Epithelial cell of proximal tubule (primary cell): ENCODE data around the gene ANK3. TPM values are rescaled to one million over a fixed set of nuclear protein-coding genes. Genes with fewer than 3 reads are reported as not detected.

Source experiments
- DNase-seq: peaks from one replicate; pipeline ENCODE4 v3.0.0-alpha.2; 2011; ENCODE audit warnings: low read depth
- H3K4me3 ChIP-seq: 2 replicates; pipeline ENCODE4 v1.5.1; 2011; ENCODE audit warnings: low read depth, mild to moderate bottlenecking, low read length
- CTCF ChIP-seq: conservative IDR thresholded peaks from 2 replicates; pipeline ENCODE4 v1.5.1; 2012; ENCODE audit warnings: low read depth, mild to moderate bottlenecking, low read length
- total RNA-seq: library from RNA; depleted of rRNA; stranded (reverse); fragments of >200 nt; gene quantifications from 2 replicates; pipeline ENCODE4 v1.2.3, GENCODE V29; 2015

ANK3 gene
- total RNA-seq, 1 donor from 2014 or later = 6.6 TPM

DNA sequence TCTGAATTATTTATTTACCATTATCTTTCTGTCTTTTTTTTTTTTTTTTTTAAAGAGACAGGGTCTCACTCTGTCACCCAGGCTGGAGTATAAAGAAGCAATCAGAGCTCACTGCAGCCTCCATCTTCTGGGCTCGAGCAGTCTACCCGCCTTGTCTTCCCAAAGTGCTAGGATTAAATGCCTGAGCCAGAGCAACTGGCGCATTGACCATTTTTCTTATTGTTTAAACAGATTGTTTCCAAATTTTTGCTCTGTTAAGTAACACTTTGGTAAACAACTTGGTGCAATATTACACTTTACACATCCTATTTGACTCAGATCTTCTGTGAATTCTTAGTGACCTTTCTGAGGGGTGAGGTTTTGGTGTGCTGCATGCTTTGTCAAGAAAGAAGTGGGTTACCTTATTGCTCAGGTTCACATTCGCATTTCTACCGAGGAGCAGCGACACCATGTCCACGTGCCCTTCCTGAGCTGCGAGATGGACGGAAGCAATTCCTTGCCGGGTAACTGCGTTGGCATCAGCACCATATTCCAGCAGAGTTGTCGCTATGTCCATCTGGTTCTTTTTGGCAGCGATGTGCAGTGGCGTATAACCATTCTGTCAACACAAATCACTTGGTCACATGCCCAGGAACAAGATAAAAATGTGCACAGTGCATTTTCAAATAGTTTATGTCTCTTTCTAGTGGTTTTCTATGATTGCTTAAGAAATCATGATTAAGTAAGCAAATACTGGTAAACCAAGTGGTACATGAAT lies 203.2 kb downstream of the ANK3 start:
- no peak for TF ChIP-seq CTCF

GRCh38 chr10:60185421-60185820 lies 204.3 kb downstream of the ANK3 start:
- TF ChIP-seq CTCF = no peak
- no peak for DNase-seq
- no peak overlapping the region for H3K4me3 ChIP-seq

More for the DNA sequence above, 203.2 kb downstream of the ANK3 start:
- no peak overlapping the region for H3K4me3 ChIP-seq
- DNase-seq = no peak

- no peak for TF ChIP-seq CTCF
- DNase-seq = no peak
- no peak overlapping the region for H3K4me3 ChIP-seq
These were observed 207.0 kb downstream of the ANK3 start for GRCh38 chr10:60182691-60183090.

- no peak for TF ChIP-seq CTCF
- DNase-seq = no peak
- H3K4me3 ChIP-seq = no peak overlapping the region
These were observed 212.8 kb downstream of the ANK3 start for GRCh38 chr10:60176925-60177324.

DNA sequence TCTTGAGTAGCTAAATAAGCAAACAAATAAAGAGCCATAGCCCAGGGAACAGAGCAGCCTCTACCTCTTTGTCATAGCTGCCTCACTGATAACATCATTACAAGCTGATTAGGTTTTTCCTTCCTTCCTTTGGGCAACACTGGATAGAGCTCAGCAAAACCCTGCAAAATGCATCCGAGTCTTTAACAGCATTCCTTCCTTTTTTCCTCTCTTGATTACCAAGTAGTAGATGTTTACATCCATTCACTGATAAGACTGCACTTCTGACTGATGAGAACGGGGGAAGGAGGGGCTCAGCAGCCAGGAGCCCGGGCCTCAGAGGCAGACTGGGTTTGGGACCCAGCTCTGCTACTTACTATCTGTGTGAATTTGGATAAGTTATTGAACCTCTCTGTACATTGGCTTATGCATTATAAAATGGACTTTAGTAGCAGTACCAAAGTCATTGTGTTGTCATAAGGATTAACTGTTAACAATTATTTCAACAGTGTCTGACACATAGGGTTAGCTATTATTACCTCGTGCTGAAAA lies 214.2 kb downstream of the ANK3 start:
- H3K4me3 ChIP-seq = no peak overlapping the region
- TF ChIP-seq CTCF = no peak
- DNase-seq = no peak

- TF ChIP-seq CTCF = no peak
- H3K4me3 ChIP-seq = no peak overlapping the region
- no peak for DNase-seq
These were observed 217.2 kb downstream of the ANK3 start for GRCh38 chr10:60172363-60172990.
